GM12872 (cell line): Measurements from ENCODE around the gene SLC22A23.

Experiments
- CTCF ChIP-seq: IDR thresholded peaks from 3 replicates; pipeline ENCODE4 v1.5.1; 2011; ENCODE audit warnings: low read depth, mild to moderate bottlenecking, low read length, moderate library complexity; ENCODE audit not compliant: insufficient read depth

SLC22A23 gene

DNA sequence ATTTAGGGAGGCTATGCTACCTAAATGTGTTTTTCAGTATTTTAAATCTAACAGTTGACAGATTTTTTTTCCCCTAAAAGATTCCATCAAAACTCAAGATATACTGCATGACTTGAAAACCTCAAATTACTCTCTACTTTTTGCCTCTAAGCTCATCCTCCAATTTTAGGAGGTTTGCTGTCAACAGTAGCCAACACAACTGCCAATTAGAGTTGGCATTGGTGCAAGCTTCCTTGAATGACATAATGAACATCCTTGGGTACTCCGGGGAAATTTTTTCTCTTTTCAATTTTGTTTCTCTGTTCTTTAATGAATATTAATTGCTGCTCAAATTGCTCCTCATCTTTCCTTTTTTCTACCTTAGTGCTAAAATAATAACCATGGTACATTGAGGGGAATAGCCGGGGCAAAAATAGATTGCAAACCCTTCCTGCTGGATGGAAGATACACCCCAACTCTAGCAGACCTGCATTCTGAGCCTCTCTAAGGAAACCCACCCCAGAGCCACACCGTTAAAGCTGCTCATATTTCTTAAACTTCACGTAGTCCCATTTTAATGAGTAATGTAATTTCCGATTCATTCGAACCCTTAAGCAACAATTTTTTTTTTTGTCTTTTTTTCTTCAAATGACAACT is 34.3 kb downstream of the SLC22A23 start:
- TF ChIP-seq CTCF: no peak

GRCh38 chr6:3421791-3422434 is 34.9 kb downstream of the SLC22A23 start:
- TF ChIP-seq CTCF: no peak

GRCh38 chr6:3421143-3421542 is 35.7 kb downstream of the SLC22A23 start:
- TF ChIP-seq CTCF: no peak

- no peak for TF ChIP-seq CTCF
These were observed 37.1 kb downstream of the SLC22A23 start for GRCh38 chr6:3419624-3420272.

- no peak for TF ChIP-seq CTCF
These were observed 38.3 kb downstream of the SLC22A23 start for GRCh38 chr6:3418496-3419060.

- TF ChIP-seq CTCF: no peak
These were observed 39.4 kb downstream of the SLC22A23 start for GRCh38 chr6:3417473-3417872.

GRCh38 chr6:3415490-3415889 is 41.4 kb downstream of the SLC22A23 start:
- no peak for TF ChIP-seq CTCF
